Fibroblast of skin of left biceps (primary cell): ENCODE measurements around the gene RIOX2.
"Not testable (repeated sequence)": the region's sequence is repeated elsewhere in the genome, so short reads cannot be mapped to it uniquely, and the experiment has no call there.

Source experiments
- DNase-seq, 2 experiments: peaks; one replicate each; pipeline ENCODE4 v3.0.0-alpha.2; 2013; ENCODE audit warnings: low read depth in 2 of 2

Gene RIOX2

DNA sequence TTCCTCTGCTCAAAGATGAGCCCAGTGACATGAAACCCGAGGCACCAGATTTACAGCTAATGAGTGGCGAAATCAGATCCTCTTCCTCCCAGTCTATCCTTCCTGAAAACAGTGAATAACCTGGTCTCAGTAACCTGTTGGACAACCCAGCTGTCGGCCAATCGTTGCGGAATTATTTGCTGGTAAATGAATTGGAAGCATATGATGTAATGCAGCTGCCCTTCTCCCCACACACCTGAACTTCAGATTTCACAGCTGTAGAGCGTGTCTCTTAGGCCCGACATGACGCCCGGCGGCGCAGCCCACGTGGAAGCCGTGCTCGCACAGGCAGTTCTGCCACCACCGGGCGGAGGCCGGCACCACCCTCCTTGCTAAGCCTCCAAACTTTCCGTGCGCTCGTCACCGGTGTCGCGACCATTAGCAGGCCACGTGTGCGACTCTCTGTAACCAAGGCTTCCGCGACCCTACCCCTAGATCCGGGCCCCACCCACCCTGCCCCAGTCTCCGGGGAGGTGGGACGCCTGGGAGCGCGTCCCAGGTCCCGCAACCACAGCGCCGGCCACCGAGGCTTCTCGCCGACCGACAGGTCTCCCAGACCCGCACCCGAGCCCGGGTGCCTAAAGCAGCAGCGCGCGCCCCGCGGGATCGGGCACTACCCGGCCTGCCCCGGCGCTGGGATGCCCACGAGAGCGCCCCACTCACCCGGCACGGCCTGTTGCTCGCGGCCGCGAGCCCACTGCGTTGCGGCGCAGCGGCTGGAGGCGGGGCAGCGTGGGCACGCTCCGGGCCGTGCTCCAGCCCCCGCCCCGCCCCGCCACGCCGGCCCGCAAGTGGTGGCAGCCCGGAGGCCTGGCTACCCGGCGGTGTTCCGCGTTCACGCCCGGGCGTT, at the start of gene RIOX2:
TSS of gene RIOX2 (minus strand) at position 753 of the 889 bp plus-strand sequence. CDS start 4,838 bp downstream, outside the sequence.
- no peak for DNase-seq

GRCh38 chr3:98020412-98020811, 48.2 kb upstream of the RIOX2 start:
- no peak for DNase-seq

GRCh38 chr3:98018301-98018700, 46.1 kb upstream of the RIOX2 start:
- DNase-seq = no peak

GRCh38 chr3:98014268-98014585, 42.0 kb upstream of the RIOX2 start:
- DNase-seq = no peak

GRCh38 chr3:98013411-98014267, 41.4 kb upstream of the RIOX2 start:
- no peak for DNase-seq

- peak; percentile 6 to 8 for DNase-seq
These were observed 40.7 kb upstream of the RIOX2 start for GRCh38 chr3:98012979-98013378.

- not testable (repeated sequence) for DNase-seq
These were observed 38.7 kb upstream of the RIOX2 start for GRCh38 chr3:98010883-98011449.

DNA sequence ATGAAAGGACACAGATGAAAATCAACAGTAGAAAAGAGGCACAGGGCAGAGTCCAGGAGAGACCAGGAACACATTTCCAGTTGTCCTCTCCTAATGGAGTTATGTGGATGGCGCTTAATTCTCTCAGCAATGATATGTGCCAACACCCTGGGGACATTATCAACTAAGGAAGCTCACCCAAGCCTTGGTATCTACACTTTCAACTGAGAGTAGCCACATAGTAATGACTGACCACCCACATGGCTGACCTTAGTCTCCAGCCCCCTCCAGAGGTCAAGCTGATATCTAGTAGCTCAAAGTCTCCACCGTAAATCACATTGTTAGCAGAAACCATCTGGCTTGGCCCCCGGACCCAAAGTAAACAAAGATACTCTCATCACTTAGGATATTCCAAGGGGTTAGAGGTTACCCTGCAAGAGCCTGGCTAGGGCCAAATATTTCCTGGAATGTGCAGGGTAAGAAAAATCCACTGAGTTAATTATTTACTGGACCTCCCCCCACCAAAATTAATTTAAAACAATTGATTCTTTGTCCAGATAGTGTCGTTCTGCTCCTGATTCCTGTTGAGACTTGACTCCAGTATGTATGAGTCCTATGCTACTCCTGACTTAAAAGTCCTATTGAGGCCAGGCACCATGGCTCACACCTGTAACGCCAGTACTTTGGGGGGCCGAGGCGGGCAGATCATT, 38.1 kb upstream of the RIOX2 start:
- no peak for DNase-seq

- no peak for DNase-seq
These were observed 36.6 kb upstream of the RIOX2 start for GRCh38 chr3:98008855-98009254.

DNA sequence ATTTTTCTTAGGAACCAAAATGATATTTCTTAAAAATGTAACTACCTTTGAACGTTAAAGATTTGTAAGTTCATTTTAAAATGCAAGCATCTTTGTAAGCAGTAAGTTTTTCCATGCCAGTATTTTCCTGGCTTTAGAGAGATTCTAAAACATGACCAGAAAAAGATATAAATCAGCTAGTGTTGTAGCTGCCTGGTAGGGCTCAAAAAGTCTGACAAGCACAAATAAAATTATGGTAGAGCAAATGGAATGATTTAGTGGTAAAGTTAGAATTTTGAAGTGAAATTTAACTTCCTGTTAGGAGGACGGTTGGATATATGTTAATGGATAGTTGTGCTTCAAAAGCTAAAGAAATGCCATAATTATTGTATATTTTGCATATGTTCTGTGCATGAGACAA, 33.2 kb upstream of the RIOX2 start:
- no peak for DNase-seq

DNA sequence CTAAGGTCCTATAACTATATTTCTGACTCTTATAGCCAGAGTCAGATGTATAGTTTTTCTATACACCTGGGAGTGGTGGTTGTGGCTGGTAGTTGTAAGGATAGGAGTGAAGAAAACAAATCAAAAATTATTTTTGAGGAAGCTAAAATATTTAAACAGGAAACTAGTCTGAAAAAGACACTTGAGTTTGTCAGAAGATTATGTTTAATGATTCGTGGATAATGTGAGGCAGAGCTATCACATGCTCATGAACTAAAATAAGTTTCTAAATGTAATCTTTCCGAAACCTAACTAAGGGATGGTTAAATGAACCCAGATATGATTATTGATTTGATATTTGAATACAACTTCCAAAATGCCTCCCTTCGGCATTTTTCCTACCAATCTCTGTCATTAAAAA, 32.5 kb upstream of the RIOX2 start:
- no peak for DNase-seq

- DNase-seq = no peak
These were observed 31.2 kb upstream of the RIOX2 start for GRCh38 chr3:98003306-98003969.

- DNase-seq = no peak
These were observed 30.5 kb upstream of the RIOX2 start for GRCh38 chr3:98002717-98003116.

DNA sequence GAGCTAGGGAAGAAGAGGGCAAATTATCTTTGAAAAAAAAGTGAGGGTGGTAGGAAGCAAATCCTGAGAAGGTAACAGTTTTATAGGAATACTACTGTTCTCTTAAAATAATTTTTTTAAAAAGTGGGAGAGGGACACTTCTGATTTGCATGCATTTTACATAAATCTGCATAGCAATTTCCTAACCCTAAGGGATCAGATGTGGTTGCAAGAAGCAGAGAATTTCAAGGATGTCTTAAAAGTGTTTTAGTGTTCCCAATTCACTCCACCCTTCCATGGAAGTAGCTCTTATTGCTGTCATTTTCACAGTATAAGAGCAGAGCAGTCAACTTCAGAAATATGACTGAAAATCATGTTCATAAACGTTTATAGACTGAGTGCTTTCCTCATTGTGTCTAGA, 27.8 kb upstream of the RIOX2 start:
- DNase-seq = no peak

- DNase-seq = no peak
These were observed 26.9 kb upstream of the RIOX2 start for GRCh38 chr3:97999103-97999502.

DNA sequence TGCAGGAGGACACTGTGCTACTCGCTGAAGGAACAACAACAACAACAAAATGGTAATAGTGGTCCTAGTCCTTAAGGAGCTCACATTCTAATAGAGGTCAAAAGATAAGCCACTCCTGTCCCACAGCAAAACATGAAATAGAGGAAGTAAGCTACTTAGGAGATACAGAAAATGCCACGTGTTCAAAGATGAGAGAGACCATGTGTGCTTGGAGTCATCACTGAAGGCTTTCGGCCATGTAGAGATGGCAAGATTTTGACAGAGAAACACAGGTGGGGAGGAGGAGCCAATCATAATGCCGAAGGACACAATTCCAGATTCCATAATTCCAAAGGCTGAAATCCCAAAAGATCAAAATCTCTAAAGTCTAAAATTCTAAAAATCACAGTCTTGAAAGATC, 24.8 kb upstream of the RIOX2 start:
- no peak for DNase-seq

DNA sequence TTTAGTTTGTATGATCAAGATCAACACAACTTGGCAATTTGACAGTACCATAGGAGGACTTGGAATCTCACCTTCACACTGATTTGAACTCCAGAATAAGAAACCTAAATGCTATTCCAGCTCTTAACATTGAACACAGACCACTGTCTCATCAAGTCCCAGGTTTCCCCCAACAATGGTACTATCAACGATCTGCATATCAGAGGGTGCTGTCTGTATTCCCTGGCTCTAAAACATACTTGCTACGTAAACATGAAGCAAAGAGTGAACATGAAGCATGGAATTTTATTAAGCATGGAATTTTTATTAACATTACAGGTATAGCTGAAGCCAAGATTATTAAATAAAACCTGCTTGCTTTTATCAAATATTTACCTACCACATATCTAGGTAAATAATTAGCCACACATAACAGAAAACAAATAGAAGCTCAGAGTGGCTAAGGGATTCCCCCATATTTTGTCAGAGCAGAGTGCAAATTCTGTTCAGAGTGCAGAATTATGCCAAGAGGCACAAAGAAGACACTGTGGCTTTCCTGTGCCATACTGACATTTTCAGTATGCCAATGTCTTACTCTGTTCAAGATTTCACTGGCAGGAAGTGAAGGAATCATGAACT, 22.2 kb upstream of the RIOX2 start:
- no peak for DNase-seq

DNA sequence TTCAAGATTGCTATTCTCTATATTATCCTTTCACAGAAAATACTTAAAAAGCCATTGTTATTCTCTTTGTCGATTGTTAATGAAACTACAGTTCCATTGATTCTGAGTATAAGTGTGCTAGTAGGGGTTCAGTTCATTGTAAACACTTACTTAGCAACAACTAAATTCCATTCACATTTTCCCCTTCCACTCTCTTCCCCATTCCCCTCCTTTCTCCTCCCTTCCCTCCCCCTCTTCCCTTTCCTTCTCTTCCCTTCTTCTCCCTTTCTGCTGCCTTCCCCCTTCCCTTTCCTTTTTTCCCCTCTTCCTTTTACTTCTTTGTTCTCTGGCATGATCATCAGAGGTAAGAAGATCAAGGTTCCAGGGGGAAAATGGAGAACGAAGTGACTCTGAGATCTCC, 21.3 kb upstream of the RIOX2 start:
- DNase-seq = no peak

DNA sequence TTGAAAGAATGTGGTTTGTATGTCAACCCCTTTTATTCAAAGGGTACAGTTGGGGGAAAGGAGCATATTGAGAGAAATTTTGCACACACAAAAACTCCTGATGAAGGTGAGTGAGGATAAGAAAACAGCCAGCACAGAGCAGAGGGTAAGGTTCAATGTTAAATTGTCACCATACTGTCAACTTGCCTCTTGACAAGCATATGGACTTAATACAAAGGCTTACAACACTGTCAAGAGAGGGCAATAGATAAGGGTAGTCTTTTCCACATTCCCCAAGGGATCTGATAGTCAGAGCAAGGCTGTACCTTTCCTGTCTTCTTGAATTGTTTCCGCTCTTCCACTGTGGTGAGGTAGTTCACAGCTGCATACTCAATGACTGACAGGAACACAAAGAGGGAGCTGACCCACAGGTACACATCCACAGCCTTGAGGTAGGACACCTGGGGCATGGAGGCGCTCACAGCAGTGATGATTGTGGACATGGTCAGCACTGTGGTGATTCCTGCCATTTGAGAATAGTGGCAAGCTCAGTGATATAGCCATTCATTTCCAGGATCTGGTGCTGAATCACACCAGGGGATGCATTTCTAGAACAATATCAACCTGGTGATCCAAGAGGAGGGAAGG, 20.4 kb upstream of the RIOX2 start:
- DNase-seq = no peak

DNA sequence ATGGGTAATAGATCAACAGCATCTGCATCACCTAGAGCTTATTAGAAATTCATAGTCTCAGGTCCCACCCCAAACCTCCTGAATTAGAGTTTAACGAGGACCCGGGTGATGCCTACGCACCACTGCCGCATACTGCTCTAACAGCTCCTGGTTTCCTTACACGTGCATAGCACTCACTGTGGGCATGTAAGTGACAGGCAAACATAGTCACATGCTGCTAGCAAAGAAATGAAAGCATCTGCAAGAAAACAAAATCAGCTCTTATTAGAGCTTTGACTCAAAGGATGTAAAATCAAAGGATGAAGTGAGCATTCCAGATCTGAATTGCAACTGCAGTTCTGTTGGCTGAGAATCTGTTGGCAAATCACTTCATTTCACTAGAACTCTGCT, 19.1 kb upstream of the RIOX2 start:
- DNase-seq = no peak
